ENCODE measurements around the gene RHBDD3. TPM values are rescaled to one million over a fixed set of nuclear protein-coding genes. Genes with fewer than 3 reads are reported as not detected.

The RHBDD3 gene
- total RNA-seq (2021; fragmentation: NEBNext Ultra II Directional; extraction: Animal tissue kit (Norgen Biotek cat#: 25700)), result 72.1 and 75.7 TPM in 2 replicates
- polyA plus RNA-seq (2011; rRNA removed), result 117 and 171 TPM in 2 replicates
- polyA plus RNA-seq (2011; cell fraction: cytosol; rRNA removed), result 128 TPM
- polyA plus RNA-seq (2011; cell fraction: nucleus; rRNA removed), result 161 TPM
- 64.0 to 89.1 TPM (median 81.6 TPM) in 4 replicates for polyA plus RNA-seq (2012, experiment 1 of 2)
- 70.6 TPM for polyA plus RNA-seq (2012, experiment 2 of 2)
- 69.3 TPM for polyA plus RNA-seq (2013, experiment 1 of 2)
- 69.0 TPM for polyA plus RNA-seq (2013, experiment 2 of 2)
- polyA minus RNA-seq (2011; rRNA and poly(A)+ RNA removed), result 20.8 and 28.6 TPM in 2 replicates
- 29.9 TPM for polyA minus RNA-seq (2011; cell fraction: cytosol; rRNA and poly(A)+ RNA removed)
- polyA minus RNA-seq (2011; cell fraction: nucleus; rRNA and poly(A)+ RNA removed), result 42.7 TPM
- long read RNA-seq, experiment 1, transcript RHBDD3-201 (7 exons, 1,794 nt), result major isoform, 15 of 39 reads
- long read RNA-seq, experiment 1, partial matches to known transcripts, result 18 of 39 reads
- long read RNA-seq, experiment 1, other reads (novel, unspliced or antisense), result 6 of 39 reads
- long read RNA-seq, experiment 2, partial matches to known transcripts, result 3 of 10 reads
- long read RNA-seq, experiment 2, other reads (novel, unspliced or antisense), result 6 of 10 reads

DNA sequence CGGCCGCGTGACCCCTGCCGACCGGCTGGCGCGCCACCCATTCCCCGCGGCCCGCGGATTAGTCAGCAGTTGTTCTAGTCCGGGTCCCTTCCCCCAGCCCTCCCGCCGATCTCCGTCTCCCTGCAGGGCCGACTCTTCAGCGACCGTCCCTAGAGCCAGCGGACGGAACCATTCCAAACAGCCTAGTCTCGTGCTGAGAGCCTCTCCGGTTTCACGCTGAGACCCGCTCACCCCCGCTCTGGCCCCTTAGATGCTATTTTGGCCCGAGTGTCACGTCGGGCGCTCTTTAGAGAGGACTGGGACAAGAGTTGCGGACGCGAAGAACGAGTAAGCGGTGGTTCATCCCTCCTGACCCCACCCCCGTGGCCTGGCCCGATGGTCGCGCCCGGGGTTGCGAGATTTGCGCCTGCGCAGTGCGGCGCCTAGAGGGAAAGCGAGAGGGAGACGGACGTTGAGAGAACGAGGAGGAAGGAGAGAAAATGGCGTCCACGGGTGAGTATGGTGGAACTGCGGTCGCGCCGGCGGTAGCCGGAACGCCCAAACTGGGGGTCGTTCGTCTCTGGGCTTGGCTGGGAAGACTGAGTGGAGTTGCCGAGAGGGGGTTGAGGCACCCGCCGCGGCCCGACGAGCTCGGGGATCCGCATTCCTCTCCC, at the start of gene RHBDD3, which contains the start of gene EWSR1:
RHBDD3 (minus strand) TSS at position 124 of the 653 bp plus-strand sequence. CDS start 2,355 bp downstream, outside the sequence.
EWSR1 (plus strand) TSS at position 411 of the 653 bp plus-strand sequence; CDS start at position 480, 69 bp downstream.
- Histone ChIP-seq H3K4me3 (ENCODE audit: extremely low read depth in 1 of 4, insufficient read depth in 2 of 4, low read depth in 3 of 4, low read length in 4 of 4) (peak within 1 kb of the TSS; percentile 80 to 96 (median 95)), H4K8ac (ENCODE audit: extremely low read depth, insufficient read depth, low read length) (peak within 1 kb of the TSS; percentile 100), H4K91ac (replicated peaks; ENCODE audit: insufficient read length, low read length) (peak within 1 kb of the TSS; percentile 99), H2BK120ac (replicated peaks; ENCODE audit: low read depth, low read length) (peak within 1 kb of the TSS; percentile 94), H3K56ac (replicated peaks; ENCODE audit: insufficient read length, low read depth, low read length) (peak within 1 kb of the TSS; percentile 99), H3K4me1 (replicated peaks in 1 of 4; ENCODE audit: control insufficient read depth in 3 of 4, insufficient read depth in 4 of 4, low read length in 3 of 4) (peaks cover 6 to 19% (median 11%) of the 10 kb centered on the region in 4 experiments; a peak in 6 of 7 replicates), H3K9ac (replicated peaks in 1 of 4; ENCODE audit: extremely low read depth in 1 of 4, low read depth in 3 of 4, low read length in 3 of 4) (peak within 1 kb of the TSS; percentile 94 to 100 (median 100)), H3K18ac (ENCODE audit: extremely low read depth, low read length) (peak within 1 kb of the TSS; percentile 100), H3K9me3 (ENCODE audit: insufficient read depth in 2 of 2, low read depth in 1 of 2, low read length in 1 of 2) (no peaks in the 10 kb centered on the region), H2AFZ (ENCODE audit: low read length) (peak within 1 kb of the TSS; percentile 99; the same call in 1 of the 2 replicates), H3K27me3 (replicated peaks in 1 of 4; ENCODE audit: control insufficient read depth in 3 of 4, extremely low read depth in 1 of 4, insufficient read depth in 3 of 4, low read length in 3 of 4) (no peaks in the 10 kb centered on the region), H3K23ac (ENCODE audit: insufficient read length) (no peak within 1 kb of the TSS), H3K36me3 (ENCODE audit: control insufficient read depth in 2 of 4, insufficient read depth in 4 of 4, low read length in 3 of 4) (peaks cover 15 to 64% (median 26%) of the 10 kb centered on the region in 4 experiments), H3K79me2 (ENCODE audit: control insufficient read depth in 1 of 2, insufficient read depth in 2 of 2, low read length in 2 of 2) (peaks cover 43 to 67% of the 10 kb centered on the region in 2 experiments), H2BK12ac (ENCODE audit: low read depth, low read length) (peak within 1 kb of the TSS; percentile 96), H4K5ac (ENCODE audit: insufficient read length, low read depth, low read length) (peak within 1 kb of the TSS; percentile 99), H3K27ac (ENCODE audit: low read depth, low read length) (peak within 1 kb of the TSS; percentile 100), H2BK15ac (ENCODE audit: low read length) (peak within 1 kb of the TSS; percentile 95), H4K20me1 (replicated peaks in 1 of 2; ENCODE audit: control insufficient read depth in 1 of 2, insufficient read depth in 2 of 2, low read length in 2 of 2) (peaks cover 32 to 33% of the 10 kb centered on the region in 2 experiments), H3K4me2 (ENCODE audit: insufficient read depth in 1 of 2, low read depth in 2 of 2, low read length in 2 of 2) (peak within 1 kb of the TSS; percentile 73 to 80), H3K23me2 (ENCODE audit: low read depth, low read length) (peaks cover 18% of the 10 kb centered on the region), H3K14ac (ENCODE audit: insufficient read length) (no peak within 1 kb of the TSS), H2AK5ac (ENCODE audit: low read depth, low read length) (peak within 1 kb of the TSS; percentile 41; the same call in 1 of the 2 replicates), H3K79me1 (ENCODE audit: low read depth, low read length) (peaks cover 8% of the 10 kb centered on the region), H2BK20ac (ENCODE audit: low read length) (peak within 1 kb of the TSS; percentile 43; the same call in 1 of the 2 replicates), H2BK5ac (ENCODE audit: low read depth, low read length) (peak within 1 kb of the TSS; percentile 100), H3K4ac (replicated peaks; ENCODE audit: insufficient read length, low read depth, low read length) (peak within 1 kb of the TSS; percentile 92)
- DNase-seq (ENCODE audit: low read depth in 1 of 2, low spot score in 2 of 2) (peak; percentile 69 to 100), FAIRE-seq (no peak)
- CTCF ChIA-PET (ENCODE audit: partially characterized antibody), result interaction anchor here (1.0 kb wide), 1 partner anchor 64 kb away, joined by 4 read pairs; no protein-coding TSS in a partner anchor
- WGBS, 2 experiments (ENCODE audit: extremely low coverage in 1 of 2, insufficient coverage in 1 of 2, insufficient read length in 1 of 2, insufficient replicate concordance in 2 of 2, low coverage in 1 of 2, low lambda C conversion rate in 2 of 2, missing lambda C conversion rate in 1 of 2), result 1% methylated on average over 55 of the region's 67 CpGs; no CpG with 5 or more reads in 1 of the 2 experiments
- POLR2A ChIA-PET (ENCODE audit: partially characterized antibody), result interaction anchor here (0.6 to 21.4 kb wide), 23 partner anchors 10 to 500 kb away, joined by 3 to 436 read pairs (median 5); partner anchors contain the start of genes EMID1, GAS2L1 and XBP1
- TF ChIP-seq EZH2 (IDR thresholded peaks at IDR 0.05; ENCODE audit: low read depth, low read length, severe bottlenecking), result no peak
- TF ChIP-seq CEBPB (IDR thresholded peaks at IDR 0.05; ENCODE audit: low read depth, low read length), result no peak
- TF ChIP-seq CHD1 (IDR thresholded peaks at IDR 0.05; ENCODE audit: low read depth, low read length), result peak; percentile 94
- TF ChIP-seq RNF2 (IDR thresholded peaks at IDR 0.05; ENCODE audit: borderline replicate concordance, low read depth, low read length, missing control alignments, poor library complexity, severe bottlenecking), result no peak
- peak; percentile 45; the same call in 1 of the 2 replicates for TF ChIP-seq TEAD4 (IDR thresholded peaks at IDR 0.05; ENCODE audit: low read depth, low read length)
- TF ChIP-seq ZNF274 (IDR thresholded peaks at IDR 0.05; ENCODE audit: borderline replicate concordance, extremely low read depth, low read length), result no peak
- no peak for TF ChIP-seq NANOG (IDR thresholded peaks at IDR 0.05; ENCODE audit: insufficient read depth, low read depth, low read length, poor library complexity, severe bottlenecking)
- TF ChIP-seq CHD2 (IDR thresholded peaks at IDR 0.05; ENCODE audit: low read length), result no peak
